HepG2 (cell line): ENCODE results near the gene HSPE1. TPM values are rescaled to one million over a fixed set of nuclear protein-coding genes. Genes with fewer than 3 reads are reported as not detected.

Experiments used
- ATAC-seq: fragments of 200-7000 bp; cut with Tn5 transposase; 3 replicates; pipeline ENCODE4 v1.9.1; 2020; ENCODE audit warnings: mild to moderate bottlenecking, moderate library complexity
- BruUV-seq: library from RNA; stranded (reverse); fragments of 400-500 nt; replicated peaks from 2 replicates; lab custom pipeline; 2021; lab: Mats Ljungman, UMichigan
- CTCF ChIA-PET: fragments of 300-600 bp; formaldehyde crosslinking; extraction: SDS; loops from one replicate; lab custom pipeline; 2021; ENCODE audit warnings: low total read pairs, inconsistent platforms, low intra/inter-chr PET ratio; lab: Yijun Ruan, JAX
- POLR2A ChIA-PET: fragments of 350-600 bp; sonication (Branson Sonifier 250); formaldehyde crosslinking; loops from one replicate; lab custom pipeline; 2020; ENCODE audit warnings: antibody characterized with exemption, inconsistent platforms; lab: Yijun Ruan, JAX
- DNase-seq: peaks from one replicate; pipeline ENCODE4 v3.0.0-alpha.2; 2015; ENCODE audit warnings: low spot score
- FAIRE-seq: peaks from 3 replicates; lab custom pipeline; 2011; peaks lifted over from hg19 to GRCh38; lab: Jason Lieb, UNC
- H2AFZ ChIP-seq: one replicate; pipeline ENCODE4 v1.6.1; 2011; ENCODE audit warnings: low read length, inconsistent platforms
- H3K27ac ChIP-seq: fragments of 300-600 bp; 3 replicates; pipeline ENCODE4 v1.8.0; 2011; ENCODE audit warnings: mixed run types, mild to moderate bottlenecking, mixed read lengths, low read length, inconsistent platforms; ENCODE audit not compliant: insufficient read depth; ENCODE audit errors: extremely low read length
- H3K27me3 ChIP-seq, 2 experiments: fragments of 200-600 bp in 1 of 2; 2 replicates in 1 of 2; 3 replicates in 1 of 2; pipeline versions ENCODE4 v1.6.0 to v1.8.0; 2011; ENCODE audit warnings: low read length in 2 of 2, mild to moderate bottlenecking in 2 of 2, moderate library complexity in 2 of 2, inconsistent platforms in 1 of 2; ENCODE audit not compliant: insufficient read depth in 2 of 2, control insufficient read depth in 1 of 2
- H3K36me3 ChIP-seq, 2 experiments: fragments of 200-600 bp in 1 of 2; replicated peaks in 1 of 2; 2 replicates in 1 of 2; 3 replicates in 1 of 2; pipeline versions ENCODE4 v1.5.1 to v1.8.0; 2011; ENCODE audit warnings: low read length in 2 of 2, inconsistent platforms in 1 of 2; ENCODE audit not compliant: insufficient read depth in 2 of 2, control insufficient read depth in 1 of 2
- H3K4me1 ChIP-seq: 2 replicates; pipeline ENCODE4 v1.5.1; 2012; ENCODE audit warnings: low read length, inconsistent platforms; ENCODE audit not compliant: insufficient read depth
- H3K4me2 ChIP-seq: 2 replicates; pipeline ENCODE4 v1.6.0; 2011; ENCODE audit warnings: low read depth, low read length, inconsistent platforms
- H3K4me3 ChIP-seq, 3 experiments: fragments of 200-600 bp in 1 of 3; sonication (generic), shearing (Covaris generic) in 1 of 3; replicated peaks in 1 of 3; 2 replicates each; pipeline ENCODE4 v1.5.1; 2011 to 2016; ENCODE audit warnings: low read length in 3 of 3, inconsistent platforms in 2 of 3, low read depth in 2 of 3, mild to moderate bottlenecking in 2 of 3, control low read depth in 1 of 3, mixed read lengths in 1 of 3; ENCODE audit not compliant: insufficient read depth in 1 of 3
- H3K79me2 ChIP-seq: one replicate; pipeline ENCODE4 v1.6.1; 2011; ENCODE audit warnings: low read length, inconsistent platforms; ENCODE audit not compliant: insufficient read depth
- H3K9ac ChIP-seq: 2 replicates; pipeline ENCODE4 v1.6.0; 2011; ENCODE audit warnings: mild to moderate bottlenecking, low read depth, low read length, inconsistent platforms; ENCODE audit not compliant: insufficient read depth
- H3K9me3 ChIP-seq: 2 replicates; pipeline ENCODE4 v1.5.1; 2012; ENCODE audit warnings: mild to moderate bottlenecking, low read length
- H4K20me1 ChIP-seq: 2 replicates; pipeline ENCODE4 v1.6.0; 2011; ENCODE audit warnings: inconsistent platforms, mild to moderate bottlenecking, low read length, moderate library complexity; ENCODE audit not compliant: insufficient read depth
- BRD4 ChIP-seq: sonication (generic); formaldehyde crosslinking; IDR thresholded peaks from 2 replicates; pipeline ENCODE4 v1.4.0; 2020; ENCODE audit warnings: missing genetic modification reagents
- CHD4 ChIP-seq: fragments of 200-600 bp; sonication (generic); IDR thresholded peaks from 2 replicates; pipeline ENCODE4 v1.7.0; 2017; ENCODE audit warnings: mild to moderate bottlenecking, low read length, borderline replicate concordance
- JUN ChIP-seq: sonication (generic); formaldehyde crosslinking; IDR thresholded peaks from 2 replicates; pipeline ENCODE4 v1.4.0; 2020; ENCODE audit warnings: mild to moderate bottlenecking, missing genetic modification reagents
- KLF11 ChIP-seq: IDR thresholded peaks from 2 replicates; pipeline ENCODE4 v1.6.1; 2016; ENCODE audit warnings: missing compliant biosample characterization
- MZF1 ChIP-seq: sonication (generic); formaldehyde crosslinking; IDR thresholded peaks from 2 replicates; pipeline ENCODE4 v1.8.1; 2023; ENCODE audit warnings: mild to moderate bottlenecking, missing genetic modification reagents, borderline replicate concordance
- NCOA1 ChIP-seq: sonication (generic); formaldehyde crosslinking; IDR thresholded peaks from 2 replicates; pipeline ENCODE4 v1.9.0; 2021; ENCODE audit warnings: missing genetic modification reagents
- NR2F6 ChIP-seq, 2 experiments: IDR thresholded peaks; 2 replicates each; pipeline ENCODE4 v1.6.1; 2016; ENCODE audit warnings: antibody characterized with exemption in 1 of 2, mild to moderate bottlenecking in 1 of 2
- ONECUT2 ChIP-seq: sonication (generic); formaldehyde crosslinking; IDR thresholded peaks from 2 replicates; pipeline ENCODE4 v1.4.0; 2020; ENCODE audit warnings: missing genetic modification reagents
- SP5 ChIP-seq: IDR thresholded peaks from 2 replicates; pipeline ENCODE4 v1.6.1; 2016; ENCODE audit warnings: low read depth, borderline replicate concordance
- ZBTB20 ChIP-seq: sonication (generic); formaldehyde crosslinking; IDR thresholded peaks from 2 replicates; pipeline ENCODE4 v1.8.1; 2023; ENCODE audit warnings: missing genetic modification reagents, low read depth, mild to moderate bottlenecking, borderline replicate concordance
- ZMAT3 ChIP-seq: sonication (generic); formaldehyde crosslinking; conservative IDR thresholded peaks from 2 replicates; pipeline ENCODE4 v1.7.0; 2021; ENCODE audit warnings: missing genetic modification reagents
- ZNF274 ChIP-seq: sonication (generic); formaldehyde crosslinking; IDR thresholded peaks from 2 replicates; pipeline ENCODE4 v1.5.1; 2020; ENCODE audit warnings: mild to moderate bottlenecking, missing genetic modification reagents
- ZNF329 ChIP-seq: sonication (generic); formaldehyde crosslinking; IDR thresholded peaks from 2 replicates; pipeline ENCODE4 v1.9.0; 2021; ENCODE audit warnings: low read depth, mild to moderate bottlenecking, missing genetic modification reagents
- ZNF569 ChIP-seq: sonication (generic); formaldehyde crosslinking; IDR thresholded peaks from 2 replicates; pipeline ENCODE4 v1.5.0; 2020; ENCODE audit warnings: mild to moderate bottlenecking, missing genetic modification reagents, moderate library complexity, borderline replicate concordance
- ZNF615 ChIP-seq: sonication (generic); formaldehyde crosslinking; IDR thresholded peaks from 2 replicates; pipeline ENCODE4 v1.5.0; 2020; ENCODE audit warnings: mild to moderate bottlenecking, missing genetic modification reagents, borderline replicate concordance
- WGBS: methylation state at CpG from one replicate; pipeline ENCODE4 v1.1.6; 2017; ENCODE audit warnings: low lambda C conversion rate; 5-methylcytosine and 5-hydroxymethylcytosine counted together
- in situ Hi-C: cut with HindIII; loops from 2 replicates; pipeline ENCODE4 v1.10.0; 2017; ENCODE audit warnings: low pct_unique_long_range_greater_than_20kb; ENCODE audit not compliant: extremely low pct_ligation_motif_present
- intact Hi-C: fragments of 100-400 bp; cut with micrococcal nuclease; formaldehyde crosslinking; loops from one replicate; pipeline ENCODE4 v1.10.0; 2022; ENCODE audit not compliant: unreplicated experiment
- polyA plus RNA-seq, 8 experiments: library from polyadenylated mRNA; depleted of rRNA in 3 of 8; stranded (reverse) in 7 of 8; unstranded in 1 of 8; fragments of >200 nt; fragmentation: Illumina TruSeq in 4 of 8; extraction: Trizol in 4 of 8; gene quantifications; 2 replicates each; pipeline versions ENCODE4 v1.2.1 to v1.2.3, GENCODE V29; 2011 to 2016; ENCODE audit warnings: low read depth in 4 of 8, missing spikeins in 1 of 8, mixed read lengths in 1 of 8; ENCODE audit not compliant: insufficient read depth in 1 of 8
- total RNA-seq, 5 experiments: library from RNA; depleted of rRNA; stranded (reverse); fragments of >200 nt; fragmentation: Illumina TruSeq; extraction: Trizol; gene quantifications; 2 replicates each; pipeline ENCODE4 v1.2.3, GENCODE V29; 2016; ENCODE audit warnings: low read depth in 1 of 5
- TF ChIP-seq, protein P1 (sequence below): sonication (generic); IDR thresholded peaks from 2 replicates; pipeline ENCODE4 v1.6.1; 2016; ENCODE audit warnings: low read depth, borderline replicate concordance
- TF ChIP-seq, protein P2 (sequence below), 2 experiments: IDR thresholded peaks; 2 replicates each; pipeline ENCODE4 v1.6.1; 2011 to 2012; ENCODE audit warnings: low read length in 2 of 2, borderline replicate concordance in 1 of 2, low read depth in 1 of 2, mild to moderate bottlenecking in 1 of 2, moderate library complexity in 1 of 2
- TF ChIP-seq, protein P3 (sequence below): IDR thresholded peaks from 2 replicates; pipeline ENCODE4 v1.6.1; 2016; ENCODE audit warnings: low read depth, borderline replicate concordance
- TF ChIP-seq, protein P4 (sequence below): sonication (generic); formaldehyde crosslinking; IDR thresholded peaks from 2 replicates; pipeline ENCODE4 v1.8.0; 2022; ENCODE audit warnings: missing genetic modification reagents, low read depth, mild to moderate bottlenecking, borderline replicate concordance

Gene HSPE1
- total and polyA plus RNA-seq, 2 of the 13 experiments (the other 11 are each of a cell fraction or from before 2014, with no cell fraction given) = 244 to 823 TPM

DNA sequence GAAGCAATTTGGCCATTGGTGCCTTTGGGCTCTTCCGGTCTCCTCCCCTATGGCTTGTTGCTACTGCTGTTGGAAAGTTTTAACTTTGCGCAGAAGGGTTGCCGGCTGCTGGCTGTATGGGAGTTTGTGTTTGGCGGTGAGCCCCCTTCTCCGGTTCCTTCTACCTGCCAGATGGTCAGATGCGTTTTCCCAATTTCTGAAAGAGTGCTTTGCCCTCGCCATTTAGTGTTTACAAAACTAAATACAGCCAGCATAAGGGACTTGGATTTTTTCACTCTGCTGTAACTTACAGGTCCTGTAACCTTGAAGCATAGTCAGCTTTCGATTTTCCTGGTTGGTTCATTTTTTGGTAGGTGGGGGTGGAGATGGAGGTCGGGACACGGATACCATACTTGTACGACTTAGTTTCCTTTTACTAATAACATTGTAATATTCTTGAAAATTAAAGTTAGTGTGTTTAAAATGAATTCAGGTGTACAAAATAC lies 46.2 kb upstream of the HSPE1 start:
- 0% methylated on average over 11 of the region's 11 CpGs for WGBS
- Histone ChIP-seq H3K4me1 (peaks cover 33% of the 10 kb centered on the region), H3K4me3 (peak overlapping the region; percentile 80 to 96 (median 95)), H3K9me3 (no peaks in the 10 kb centered on the region), H3K9ac (peak overlapping the region; percentile 98), H3K79me2 (peaks cover 54% of the 10 kb centered on the region), H3K4me2 (peak overlapping the region; percentile 93), H4K20me1 (no peaks in the 10 kb centered on the region; the same call in 1 of the 2 replicates), H3K27ac (peak overlapping the region; percentile 97), H3K36me3 (peaks cover 0 to 2% of the 10 kb centered on the region in 2 experiments; a peak in 2 of 5 replicates), H2AFZ (no peak overlapping the region), H3K27me3 (no peaks in the 10 kb centered on the region; a peak in 1 of 5 replicates)
- no TSS peak for BruUV-seq
- POLR2A ChIA-PET = interaction anchor here (1.2 to 8.2 kb wide), 11 partner anchors 12 to 252 kb away, joined by 5 to 306 read pairs (median 32); partner anchors contain the start of genes HSPD1, HSPE1, MARS2 and MOB4
- DNase-seq (peak; percentile 92), FAIRE-seq (no peak), ATAC-seq (peak; percentile 59)
- in situ Hi-C loops = no loop called here
- intact Hi-C loops = loop anchor here (1.0 to 5.0 kb wide), 5 partner anchors 19 to 253 kb away; partner anchors contain the start of genes HSPD1, MARS2, MOB4 and SF3B1
- CTCF ChIA-PET = no interaction called here
- no peak for TF ChIP-seq CHD4
- 0 out of 2 replicates have a peak, but pooled peaks have one; percentile 44 for TF ChIP-seq MZF1 (CRISPR knock-in tag)
- TF ChIP-seq ZMAT3 (CRISPR knock-in tag) = 0 out of 2 replicates have a peak, but pooled peaks have one; percentile 19
- TF ChIP-seq ZNF274 (CRISPR knock-in tag) = no peak
- TF ChIP-seq, protein P1, sequence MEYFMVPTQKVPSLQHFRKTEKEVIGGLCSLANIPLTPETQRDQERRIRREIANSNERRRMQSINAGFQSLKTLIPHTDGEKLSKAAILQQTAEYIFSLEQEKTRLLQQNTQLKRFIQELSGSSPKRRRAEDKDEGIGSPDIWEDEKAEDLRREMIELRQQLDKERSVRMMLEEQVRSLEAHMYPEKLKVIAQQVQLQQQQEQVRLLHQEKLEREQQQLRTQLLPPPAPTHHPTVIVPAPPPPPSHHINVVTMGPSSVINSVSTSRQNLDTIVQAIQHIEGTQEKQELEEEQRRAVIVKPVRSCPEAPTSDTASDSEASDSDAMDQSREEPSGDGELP = peak; percentile 36; the same call in 1 of the 2 replicates
- 0 out of 2 replicates have a peak, but pooled peaks have one; percentile 63 for TF ChIP-seq ZNF329 (CRISPR knock-in tag)
- TF ChIP-seq, protein P2, sequence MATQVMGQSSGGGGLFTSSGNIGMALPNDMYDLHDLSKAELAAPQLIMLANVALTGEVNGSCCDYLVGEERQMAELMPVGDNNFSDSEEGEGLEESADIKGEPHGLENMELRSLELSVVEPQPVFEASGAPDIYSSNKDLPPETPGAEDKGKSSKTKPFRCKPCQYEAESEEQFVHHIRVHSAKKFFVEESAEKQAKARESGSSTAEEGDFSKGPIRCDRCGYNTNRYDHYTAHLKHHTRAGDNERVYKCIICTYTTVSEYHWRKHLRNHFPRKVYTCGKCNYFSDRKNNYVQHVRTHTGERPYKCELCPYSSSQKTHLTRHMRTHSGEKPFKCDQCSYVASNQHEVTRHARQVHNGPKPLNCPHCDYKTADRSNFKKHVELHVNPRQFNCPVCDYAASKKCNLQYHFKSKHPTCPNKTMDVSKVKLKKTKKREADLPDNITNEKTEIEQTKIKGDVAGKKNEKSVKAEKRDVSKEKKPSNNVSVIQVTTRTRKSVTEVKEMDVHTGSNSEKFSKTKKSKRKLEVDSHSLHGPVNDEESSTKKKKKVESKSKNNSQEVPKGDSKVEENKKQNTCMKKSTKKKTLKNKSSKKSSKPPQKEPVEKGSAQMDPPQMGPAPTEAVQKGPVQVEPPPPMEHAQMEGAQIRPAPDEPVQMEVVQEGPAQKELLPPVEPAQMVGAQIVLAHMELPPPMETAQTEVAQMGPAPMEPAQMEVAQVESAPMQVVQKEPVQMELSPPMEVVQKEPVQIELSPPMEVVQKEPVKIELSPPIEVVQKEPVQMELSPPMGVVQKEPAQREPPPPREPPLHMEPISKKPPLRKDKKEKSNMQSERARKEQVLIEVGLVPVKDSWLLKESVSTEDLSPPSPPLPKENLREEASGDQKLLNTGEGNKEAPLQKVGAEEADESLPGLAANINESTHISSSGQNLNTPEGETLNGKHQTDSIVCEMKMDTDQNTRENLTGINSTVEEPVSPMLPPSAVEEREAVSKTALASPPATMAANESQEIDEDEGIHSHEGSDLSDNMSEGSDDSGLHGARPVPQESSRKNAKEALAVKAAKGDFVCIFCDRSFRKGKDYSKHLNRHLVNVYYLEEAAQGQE (IDR thresholded peaks at IDR 0.05; ENCODE audit: borderline replicate concordance in 1 of 2, low read depth in 1 of 2, low read length in 2 of 2) = peak in 1 of 2 experiments; percentile 49; a peak in 1 of 4 replicates
- TF ChIP-seq, protein P3, sequence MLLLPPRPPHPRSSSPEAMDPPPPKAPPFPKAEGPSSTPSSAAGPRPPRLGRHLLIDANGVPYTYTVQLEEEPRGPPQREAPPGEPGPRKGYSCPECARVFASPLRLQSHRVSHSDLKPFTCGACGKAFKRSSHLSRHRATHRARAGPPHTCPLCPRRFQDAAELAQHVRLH (CRISPR knock-in tag) = peak; percentile 3; the same call in 1 of the 2 replicates
- no peak for TF ChIP-seq ONECUT2 (CRISPR knock-in tag)
- peak; percentile 19; the same call in 1 of the 2 replicates for TF ChIP-seq ZNF615 (CRISPR knock-in tag)
- 0 out of 2 replicates have a peak, but pooled peaks have one; percentile 66 for TF ChIP-seq ZNF569 (CRISPR knock-in tag)
- TF ChIP-seq KLF11 (CRISPR knock-in tag) = peak; percentile 5; the same call in 1 of the 2 replicates
- TF ChIP-seq NR2F6 (IDR thresholded peaks at IDR 0.05) = no peak
- TF ChIP-seq NR2F6 (CRISPR knock-in tag; IDR thresholded peaks at IDR 0.05) = peak; percentile 17; the same call in 1 of the 2 replicates
- TF ChIP-seq, protein P4, sequence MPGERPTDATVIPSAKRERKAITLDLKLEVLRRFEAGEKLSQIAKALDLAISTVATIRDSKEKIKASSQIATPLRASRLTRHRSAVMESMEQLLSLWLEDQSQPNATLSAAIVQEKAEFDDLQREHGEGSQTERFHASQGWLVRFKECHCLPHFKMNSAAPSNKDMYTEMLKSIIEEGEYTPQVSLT (CRISPR knock-in tag) = 0 out of 2 replicates have a peak, but pooled peaks have one; percentile 86
- no peak for TF ChIP-seq BRD4 (CRISPR knock-in tag)
- TF ChIP-seq ZBTB20 (CRISPR knock-in tag) = peak; percentile 61; the same call in 1 of the 2 replicates
- peak; percentile 52; the same call in 1 of the 2 replicates for TF ChIP-seq JUN (CRISPR knock-in tag)
- TF ChIP-seq SP5 (CRISPR knock-in tag) = peak; percentile 46; the same call in 1 of the 2 replicates
- 0 out of 2 replicates have a peak, but pooled peaks have one; percentile 45 for TF ChIP-seq NCOA1
